ENCODE results near the gene ANK3. TPM values are rescaled to one million over a fixed set of nuclear protein-coding genes. Genes with fewer than 3 reads are reported as not detected.

ANK3 gene
- polyA plus RNA-seq, 1 donor (not counting 4 experiments of a cell fraction or from before 2014, with no cell fraction given) = 8.3 TPM

- no peak for DNase-seq (ENCODE audit: low read depth, low spot score)
- Histone ChIP-seq H3K9ac (ENCODE audit: control insufficient read depth, extremely low read depth, insufficient read depth, low read length) (no peak overlapping the region), H3K27ac (ENCODE audit: control insufficient read depth, insufficient read depth, low read length) (no peak overlapping the region), H3K9me1 (ENCODE audit: control insufficient read depth, extremely low read depth, insufficient read depth, low read length) (no peaks in the 10 kb centered on the region), H3K4me2 (ENCODE audit: control insufficient read depth, extremely low read depth, insufficient read depth, low read depth, low read length) (no peak overlapping the region), H4K20me1 (ENCODE audit: control insufficient read depth, extremely low read depth, insufficient read depth, low read length) (no peaks in the 10 kb centered on the region), H3K79me2 (ENCODE audit: control insufficient read depth, insufficient read depth, low read length) (no peaks in the 10 kb centered on the region), H2AFZ (ENCODE audit: control insufficient read depth, low read length) (no peak overlapping the region), H3K4me3 (ENCODE audit: control insufficient read depth in 2 of 3, extremely low read depth in 1 of 3, insufficient read depth in 2 of 3, low read depth in 1 of 3, low read length in 3 of 3) (no peak overlapping the region), H3K4me1 (ENCODE audit: control insufficient read depth, extremely low read depth, insufficient read depth, low read length) (peaks cover 47% of the 10 kb centered on the region), H3K9me3 (ENCODE audit: control insufficient read depth, low read depth, low read length) (no peaks in the 10 kb centered on the region), H3K36me3 (ENCODE audit: control insufficient read depth in 2 of 2, extremely low read depth in 1 of 2, insufficient read depth in 2 of 2, low read length in 2 of 2) (no peaks in the 10 kb centered on the region), H3K27me3 (ENCODE audit: control insufficient read depth, extremely low read depth, insufficient read depth, low read length) (no peaks in the 10 kb centered on the region)
- TF ChIP-seq CTCF (optimal IDR thresholded peaks at IDR 0.05 in 1 of 3, IDR thresholded peaks at IDR 0.05 in 1 of 3, conservative IDR thresholded peaks at IDR 0.05 in 1 of 3; ENCODE audit: extremely low read depth in 1 of 3, insufficient read depth in 2 of 3, low read length in 3 of 3) (no peak), EZH2 (IDR thresholded peaks at IDR 0.05; ENCODE audit: low read length) (no peak)
- dilution Hi-C loops (cut with MboI; ENCODE audit: extremely low pct_ligation_motif_present, low sequenced_read_pairs) = loop anchor here (25.0 kb wide), 1 partner anchor 318 kb away; no protein-coding TSS in a partner anchor
- peak; percentile 49 for FAIRE-seq
Measured at GRCh38 chr10:60430017-60430416, 40.3 kb upstream of the ANK3 start.

- Histone ChIP-seq H3K79me2 (ENCODE audit: control insufficient read depth, insufficient read depth, low read length) (no peaks in the 10 kb centered on the region), H3K9me3 (ENCODE audit: control insufficient read depth, low read depth, low read length) (no peaks in the 10 kb centered on the region), H3K4me3 (ENCODE audit: control insufficient read depth in 2 of 3, extremely low read depth in 1 of 3, insufficient read depth in 2 of 3, low read depth in 1 of 3, low read length in 3 of 3) (peak overlapping the region in 1 of 3 experiments; percentile 12), H3K4me1 (ENCODE audit: control insufficient read depth, extremely low read depth, insufficient read depth, low read length) (peaks cover 48% of the 10 kb centered on the region), H3K9me1 (ENCODE audit: control insufficient read depth, extremely low read depth, insufficient read depth, low read length) (no peaks in the 10 kb centered on the region), H2AFZ (ENCODE audit: control insufficient read depth, low read length) (no peak overlapping the region), H3K4me2 (ENCODE audit: control insufficient read depth, extremely low read depth, insufficient read depth, low read depth, low read length) (peak overlapping the region; percentile 19), H3K36me3 (ENCODE audit: control insufficient read depth in 2 of 2, extremely low read depth in 1 of 2, insufficient read depth in 2 of 2, low read length in 2 of 2) (no peaks in the 10 kb centered on the region), H3K27ac (ENCODE audit: control insufficient read depth, insufficient read depth, low read length) (peak overlapping the region; percentile 17), H3K9ac (ENCODE audit: control insufficient read depth, extremely low read depth, insufficient read depth, low read length) (no peak overlapping the region), H4K20me1 (ENCODE audit: control insufficient read depth, extremely low read depth, insufficient read depth, low read length) (no peaks in the 10 kb centered on the region), H3K27me3 (ENCODE audit: control insufficient read depth, extremely low read depth, insufficient read depth, low read length) (no peaks in the 10 kb centered on the region)
- dilution Hi-C loops (cut with MboI; ENCODE audit: extremely low pct_ligation_motif_present, low sequenced_read_pairs) = loop anchor here (25.0 kb wide), 1 partner anchor 317 kb away; no protein-coding TSS in a partner anchor
- no peak for DNase-seq (ENCODE audit: low read depth, low spot score)
- no peak for FAIRE-seq
- TF ChIP-seq EZH2 (IDR thresholded peaks at IDR 0.05; ENCODE audit: low read length) (no peak), CTCF (optimal IDR thresholded peaks at IDR 0.05 in 1 of 3, IDR thresholded peaks at IDR 0.05 in 1 of 3, conservative IDR thresholded peaks at IDR 0.05 in 1 of 3; ENCODE audit: extremely low read depth in 1 of 3, insufficient read depth in 2 of 3, low read length in 3 of 3) (no peak)
Measured at GRCh38 chr10:60429084-60429849, 39.6 kb upstream of the ANK3 start.

Data from keratinocyte (primary cell).